ENCODE data around the gene STK35. TPM values are rescaled to one million over a fixed set of nuclear protein-coding genes. Genes with fewer than 3 reads are reported as not detected.

STK35 gene
- total and polyA plus RNA-seq, 2 experiments from 2014 or later, result 14.2 to 59.7 TPM

- Mint-ChIP-seq H3K9me3 (no peaks in the 10 kb centered on the region), H3K36me3 (ENCODE audit: low read depth) (peaks cover 33% of the 10 kb centered on the region), H3K27me3 (ENCODE audit: insufficient read depth, low read depth, poor library complexity) (peaks cover 2% of the 10 kb centered on the region), H3K4me3 (no peak overlapping the region), H3K27ac (no peak overlapping the region), H3K4me1 (0 out of 3 replicates have a peak, but pooled peaks cover 3% of the 10 kb centered on the region)
- no peak for TF ChIP-seq POLR2AphosphoS5 (IDR thresholded peaks at IDR 0.05; ENCODE audit: low read depth)
- no peak for TF ChIP-seq STAT1 (IDR thresholded peaks at IDR 0.05; ENCODE audit: unreplicated experiment)
- no peak for TF ChIP-seq ZNF462 (CRISPR knock-in tag; IDR thresholded peaks at IDR 0.05)
- no peak for TF ChIP-seq EZH2 (IDR thresholded peaks at IDR 0.05; ENCODE audit: low read depth, unreplicated experiment)
- no peak for TF ChIP-seq EZH2phosphoT487 (IDR thresholded peaks at IDR 0.05; ENCODE audit: unreplicated experiment)
- no peak for TF ChIP-seq ZNF331 (CRISPR knock-in tag; IDR thresholded peaks at IDR 0.05; ENCODE audit: low read depth)
- TF ChIP-seq CTCF (conservative IDR thresholded peaks at IDR 0.05; ENCODE audit: low read depth in 2 of 2), result no peak
- no peak for TF ChIP-seq REST (IDR thresholded peaks at IDR 0.05; ENCODE audit: unreplicated experiment)
- TF ChIP-seq NANOG (IDR thresholded peaks at IDR 0.05; ENCODE audit: borderline replicate concordance), result no peak
- no peak for TF ChIP-seq CREB1 (CRISPR knock-in tag; IDR thresholded peaks at IDR 0.05; ENCODE audit: low read depth)
- TF ChIP-seq ZNF114 (CRISPR knock-in tag; IDR thresholded peaks at IDR 0.05), result no peak
- no peak for TF ChIP-seq ETS1 (IDR thresholded peaks at IDR 0.05)
- no peak for TF ChIP-seq JUNB (IDR thresholded peaks at IDR 0.05; ENCODE audit: unreplicated experiment)
- H3K4me1 ChIP-seq (ENCODE audit: insufficient read depth), result no peaks in the 10 kb centered on the region
- no peaks in the 10 kb centered on the region for H3K9me2 ChIP-seq (ENCODE audit: insufficient read depth)
- H3K4me3 ChIP-seq, result no peak overlapping the region
- no peak overlapping the region for H2AFZ ChIP-seq
- H3K4me2 ChIP-seq, result no peak overlapping the region
- no peaks in the 10 kb centered on the region for H3F3A ChIP-seq (replicated peaks; ENCODE audit: low read depth)
- H3K27me3 ChIP-seq (ENCODE audit: insufficient read depth), result no peaks in the 10 kb centered on the region
- peaks cover 52% of the 10 kb centered on the region for H4K20me1 ChIP-seq (replicated peaks; ENCODE audit: insufficient read depth)
- peaks cover 93% of the 10 kb centered on the region for H3K79me2 ChIP-seq (replicated peaks; ENCODE audit: insufficient read depth)
- no peak for ATAC-seq
- no peak for DNase-seq (ENCODE audit: low spot score)
- H3K27ac ChIP-seq (ENCODE audit: low read depth), result no peak overlapping the region
- 0 out of 2 replicates have a peak, but pooled peaks cover 9% of the 10 kb centered on the region for H3K36me3 ChIP-seq (ENCODE audit: insufficient read depth)
Measured at GRCh38 chr20:2118783-2119182, 17.2 kb downstream of the STK35 start.
